Measurements from ENCODE around the gene STIL. TPM values are rescaled to one million over a fixed set of nuclear protein-coding genes. Genes with fewer than 3 reads are reported as not detected.
A peak's percentile ranks its signal among the peaks of the same experiment; 100 is the strongest.

Gene STIL
- total RNA-seq, 4 donors from 2014 or later: 2.8 to 4.2 (median 4.0) TPM

DNA sequence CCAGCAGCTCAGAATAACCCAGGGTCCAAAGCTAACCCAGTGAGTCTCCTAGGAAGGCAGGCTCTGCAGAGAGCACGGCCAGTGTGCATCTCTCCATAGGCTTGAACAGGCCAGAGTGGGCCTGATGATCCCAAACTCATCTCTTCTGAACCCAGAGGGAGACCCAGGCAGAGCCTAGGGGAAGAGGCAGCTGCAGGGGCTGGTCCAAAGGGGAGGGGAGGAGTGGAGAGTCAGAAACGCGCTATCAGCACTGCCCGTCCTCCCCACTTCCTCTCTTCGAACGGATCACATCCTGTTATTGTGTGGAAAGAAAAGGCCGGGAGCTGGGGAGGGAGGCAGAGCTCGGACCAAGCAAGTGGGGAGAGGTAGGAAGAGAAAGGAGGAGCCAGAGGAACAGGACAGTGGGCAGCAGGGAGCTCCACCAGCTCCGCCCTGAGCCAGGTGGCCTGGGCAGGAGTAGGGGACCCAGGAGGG is 102.1 kb downstream of the STIL start:
- WGBS: 62% methylated on average over 9 of the region's 9 CpGs
- H3K9me3 ChIP-seq: no peaks in the 10 kb centered on the region
- no peak overlapping the region for H3K4me3 ChIP-seq
- DNase-seq (ENCODE audit: low spot score in 2 of 2): no peak
- no peaks in the 10 kb centered on the region for H3K36me3 ChIP-seq
- no peaks in the 10 kb centered on the region for H3K4me1 ChIP-seq
- peak overlapping the region; percentile 2 for H3K27ac ChIP-seq
- TF ChIP-seq POLR2AphosphoS5 (IDR thresholded peaks at IDR 0.05): no peak
- TF ChIP-seq POLR2A (IDR thresholded peaks at IDR 0.05): no peak
- TF ChIP-seq, protein P1, sequence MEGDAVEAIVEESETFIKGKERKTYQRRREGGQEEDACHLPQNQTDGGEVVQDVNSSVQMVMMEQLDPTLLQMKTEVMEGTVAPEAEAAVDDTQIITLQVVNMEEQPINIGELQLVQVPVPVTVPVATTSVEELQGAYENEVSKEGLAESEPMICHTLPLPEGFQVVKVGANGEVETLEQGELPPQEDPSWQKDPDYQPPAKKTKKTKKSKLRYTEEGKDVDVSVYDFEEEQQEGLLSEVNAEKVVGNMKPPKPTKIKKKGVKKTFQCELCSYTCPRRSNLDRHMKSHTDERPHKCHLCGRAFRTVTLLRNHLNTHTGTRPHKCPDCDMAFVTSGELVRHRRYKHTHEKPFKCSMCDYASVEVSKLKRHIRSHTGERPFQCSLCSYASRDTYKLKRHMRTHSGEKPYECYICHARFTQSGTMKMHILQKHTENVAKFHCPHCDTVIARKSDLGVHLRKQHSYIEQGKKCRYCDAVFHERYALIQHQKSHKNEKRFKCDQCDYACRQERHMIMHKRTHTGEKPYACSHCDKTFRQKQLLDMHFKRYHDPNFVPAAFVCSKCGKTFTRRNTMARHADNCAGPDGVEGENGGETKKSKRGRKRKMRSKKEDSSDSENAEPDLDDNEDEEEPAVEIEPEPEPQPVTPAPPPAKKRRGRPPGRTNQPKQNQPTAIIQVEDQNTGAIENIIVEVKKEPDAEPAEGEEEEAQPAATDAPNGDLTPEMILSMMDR (IDR thresholded peaks at IDR 0.05): no peak
- TF ChIP-seq EP300 (IDR thresholded peaks at IDR 0.05): no peak
- H3K27me3 ChIP-seq: peaks cover 3% of the 10 kb centered on the region

DNA sequence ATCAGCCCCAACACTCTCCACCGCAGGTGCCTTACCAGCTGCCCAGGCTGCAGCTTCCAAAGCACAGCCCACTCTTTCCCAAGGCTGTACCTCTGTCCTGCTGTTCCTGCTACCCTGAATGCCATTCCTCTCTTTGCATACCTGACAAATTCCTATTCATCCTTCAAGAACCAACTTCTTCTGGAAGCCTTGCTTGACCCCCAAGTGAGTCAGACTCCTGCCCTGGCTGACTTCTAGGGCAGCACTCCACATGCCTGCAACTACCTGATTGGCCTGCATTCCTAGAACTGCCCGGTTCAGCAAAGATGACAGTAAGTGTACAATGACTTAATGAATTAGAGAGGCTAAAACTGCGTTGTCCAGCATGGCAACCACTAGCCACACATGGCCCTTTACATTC is 103.3 kb downstream of the STIL start:
- Histone ChIP-seq H3K36me3 (no peaks in the 10 kb centered on the region), H3K27me3 (peaks cover 3% of the 10 kb centered on the region), H3K27ac (no peak overlapping the region), H3K9me3 (no peaks in the 10 kb centered on the region), H3K4me1 (no peaks in the 10 kb centered on the region), H3K4me3 (no peak overlapping the region)
- no peak for DNase-seq (ENCODE audit: low spot score in 2 of 2)
- 80% methylated on average over 3 of the region's 3 CpGs for WGBS
- TF ChIP-seq, protein P1 (IDR thresholded peaks at IDR 0.05): no peak
- TF ChIP-seq POLR2AphosphoS5 (IDR thresholded peaks at IDR 0.05) (no peak), POLR2A (IDR thresholded peaks at IDR 0.05) (no peak), EP300 (IDR thresholded peaks at IDR 0.05) (no peak)

DNA sequence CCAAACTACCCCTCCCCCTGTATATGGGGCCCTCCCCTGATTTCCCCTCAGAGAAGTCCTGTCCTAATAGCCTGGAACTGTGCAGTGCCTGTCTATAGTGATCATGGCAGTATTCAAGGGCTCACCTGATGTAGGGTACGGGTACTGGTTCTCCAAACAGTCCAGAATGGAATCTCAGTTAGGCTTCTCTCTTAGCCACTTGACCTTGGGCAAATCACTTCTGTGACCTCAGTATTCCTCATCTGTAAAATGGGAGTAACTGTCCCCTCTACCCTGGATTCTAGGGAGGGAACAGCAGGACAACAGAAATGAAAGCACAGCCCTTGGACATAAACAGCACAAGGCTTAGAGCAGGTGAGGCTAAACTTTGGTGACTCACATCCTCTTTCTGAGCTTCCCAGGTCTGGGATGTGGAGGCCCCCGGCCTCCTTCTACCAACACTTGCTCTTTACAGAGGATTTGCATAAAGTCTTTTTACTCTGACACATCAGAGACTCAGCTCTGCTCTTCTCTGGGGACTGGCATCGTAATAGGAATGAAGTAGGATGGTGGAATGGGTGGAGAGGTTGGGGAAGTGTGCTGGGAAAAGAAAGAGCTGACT is 104.1 kb downstream of the STIL start:
- peaks cover 3% of the 10 kb centered on the region for H3K27me3 ChIP-seq
- no peak overlapping the region for H3K27ac ChIP-seq

DNA sequence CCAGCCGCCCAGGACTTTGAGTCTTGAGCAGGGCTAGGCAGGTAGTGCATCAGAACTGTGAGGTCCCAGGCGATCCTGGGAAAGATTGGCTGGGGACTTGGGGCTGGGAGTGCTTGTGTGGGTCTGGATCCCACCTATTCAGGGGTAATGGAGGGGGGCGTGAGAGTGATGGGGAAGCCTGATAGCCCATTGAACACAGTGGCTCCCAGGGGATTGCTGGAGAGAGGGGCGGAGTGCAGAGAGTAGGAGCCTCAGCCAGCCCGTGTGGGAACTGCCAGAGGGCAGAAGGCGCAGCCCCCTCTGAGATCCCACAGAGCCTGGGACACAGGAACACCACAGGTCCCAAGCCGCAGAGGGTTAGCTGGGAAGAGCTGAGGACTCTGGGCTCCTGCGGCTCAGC is 104.9 kb downstream of the STIL start:
- H3K36me3 ChIP-seq: no peaks in the 10 kb centered on the region
- no peak for DNase-seq (ENCODE audit: low spot score in 2 of 2)
- H3K27ac ChIP-seq: no peak overlapping the region
- H3K4me3 ChIP-seq: no peak overlapping the region
- no peaks in the 10 kb centered on the region for H3K9me3 ChIP-seq
- 58% methylated on average over 8 of the region's 8 CpGs for WGBS
- no peaks in the 10 kb centered on the region for H3K4me1 ChIP-seq
- H3K27me3 ChIP-seq: peaks cover 3% of the 10 kb centered on the region
- TF ChIP-seq POLR2AphosphoS5 (IDR thresholded peaks at IDR 0.05): no peak
- no peak for TF ChIP-seq POLR2A (IDR thresholded peaks at IDR 0.05)

More for the DNA sequence above, 104.1 kb downstream of the STIL start:
- Histone ChIP-seq H3K4me3 (no peak overlapping the region), H3K9me3 (no peaks in the 10 kb centered on the region), H3K36me3 (no peaks in the 10 kb centered on the region), H3K4me1 (no peaks in the 10 kb centered on the region)
- WGBS: 79% methylated on average over 3 of the region's 3 CpGs
- no peak for TF ChIP-seq EP300 (IDR thresholded peaks at IDR 0.05)
- no peak for TF ChIP-seq POLR2AphosphoS5 (IDR thresholded peaks at IDR 0.05)
- TF ChIP-seq POLR2A (IDR thresholded peaks at IDR 0.05): no peak
- TF ChIP-seq, protein P1 (IDR thresholded peaks at IDR 0.05): no peak
- no peak for DNase-seq (ENCODE audit: low spot score in 2 of 2)

DNA sequence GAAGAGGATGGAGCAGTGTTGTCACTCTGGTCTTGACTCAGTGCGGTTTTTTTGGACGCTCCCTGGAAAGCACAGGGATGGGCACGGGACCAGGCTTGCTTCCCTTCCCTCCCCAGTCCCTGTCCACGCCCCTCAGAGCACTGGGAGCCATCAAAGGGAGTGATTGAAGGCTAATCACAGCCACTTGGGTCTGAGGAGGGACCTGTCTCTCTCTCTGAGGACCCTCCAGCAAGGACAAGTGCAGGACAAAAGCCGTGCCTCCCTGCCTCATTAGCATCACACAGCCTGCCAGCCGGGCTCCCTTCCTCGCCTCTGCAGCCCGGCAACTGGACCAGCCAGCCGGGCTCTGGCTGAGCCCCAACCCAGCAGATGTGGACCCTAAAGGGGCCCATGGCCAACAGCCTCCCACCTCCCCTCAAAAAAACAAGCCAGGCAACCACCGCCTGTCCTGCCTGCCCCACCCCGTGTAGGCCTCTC is 105.5 kb downstream of the STIL start:
- no peaks in the 10 kb centered on the region for H3K4me1 ChIP-seq
- H3K27ac ChIP-seq: no peak overlapping the region
- no peaks in the 10 kb centered on the region for H3K36me3 ChIP-seq
- DNase-seq (ENCODE audit: low spot score in 2 of 2): no peak
- 54% methylated on average over 7 of the region's 11 CpGs for WGBS
- no peak for TF ChIP-seq POLR2AphosphoS5 (IDR thresholded peaks at IDR 0.05)
- H3K27me3 ChIP-seq: peaks cover 3% of the 10 kb centered on the region
- no peaks in the 10 kb centered on the region for H3K9me3 ChIP-seq
- H3K4me3 ChIP-seq: no peak overlapping the region

DNA sequence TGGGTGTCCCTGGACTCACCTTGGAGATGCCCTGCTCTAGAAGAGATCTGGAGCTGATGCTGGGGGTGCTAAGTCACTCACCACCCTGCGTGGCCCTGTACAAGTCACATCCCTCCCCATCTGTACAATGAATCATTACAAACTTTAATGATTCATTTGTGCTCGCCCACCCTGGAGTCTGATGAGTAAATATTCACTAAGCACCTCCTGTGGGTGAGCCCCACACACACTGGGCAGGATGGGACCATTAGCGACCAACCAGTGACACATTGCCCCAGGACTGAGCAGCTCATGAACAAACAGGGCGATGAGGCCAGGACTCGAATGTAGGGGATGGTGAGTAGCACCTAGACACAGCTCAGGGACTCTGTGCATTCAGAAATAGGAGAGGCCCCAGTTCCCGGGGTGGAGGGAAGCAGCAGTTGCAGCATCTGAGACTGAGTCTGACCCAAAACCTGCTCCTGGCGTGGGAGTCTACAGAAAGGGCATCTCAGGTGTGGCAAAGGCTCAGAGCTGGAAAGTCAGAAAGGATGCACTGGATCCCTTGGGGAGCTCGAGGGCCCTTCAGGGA is 106.1 kb downstream of the STIL start:
- Histone ChIP-seq H3K4me1 (no peaks in the 10 kb centered on the region), H3K36me3 (no peaks in the 10 kb centered on the region), H3K4me3 (no peak overlapping the region), H3K9me3 (no peaks in the 10 kb centered on the region), H3K27ac (no peak overlapping the region), H3K27me3 (peaks cover 3% of the 10 kb centered on the region)
- DNase-seq (ENCODE audit: low spot score in 2 of 2): no peak
- TF ChIP-seq POLR2AphosphoS5 (IDR thresholded peaks at IDR 0.05): no peak
- TF ChIP-seq, protein P1 (IDR thresholded peaks at IDR 0.05): no peak
- TF ChIP-seq POLR2A (IDR thresholded peaks at IDR 0.05): no peak
- TF ChIP-seq EP300 (IDR thresholded peaks at IDR 0.05): no peak
- 69% methylated on average over 8 of the region's 8 CpGs for WGBS

Data from suprapubic skin (tissue), 4 donors.